IPS-NIHi11 (cell line): Measurements from ENCODE around the gene ESF1.
"Not testable (repeated sequence)": the region's sequence is repeated elsewhere in the genome, so short reads cannot be mapped to it uniquely, and the experiment has no call there.

Experiments
- DNase-seq: peaks from one replicate; pipeline ENCODE4 v3.0.0; 2012; ENCODE audit warnings: mixed read lengths, low spot score

The ESF1 gene

GRCh38 chr20:13739731-13740649 lies 44.7 kb downstream of the ESF1 start:
- DNase-seq: no peak

GRCh38 chr20:13738187-13738586 lies 46.5 kb downstream of the ESF1 start:
- DNase-seq: not testable (repeated sequence)

DNA sequence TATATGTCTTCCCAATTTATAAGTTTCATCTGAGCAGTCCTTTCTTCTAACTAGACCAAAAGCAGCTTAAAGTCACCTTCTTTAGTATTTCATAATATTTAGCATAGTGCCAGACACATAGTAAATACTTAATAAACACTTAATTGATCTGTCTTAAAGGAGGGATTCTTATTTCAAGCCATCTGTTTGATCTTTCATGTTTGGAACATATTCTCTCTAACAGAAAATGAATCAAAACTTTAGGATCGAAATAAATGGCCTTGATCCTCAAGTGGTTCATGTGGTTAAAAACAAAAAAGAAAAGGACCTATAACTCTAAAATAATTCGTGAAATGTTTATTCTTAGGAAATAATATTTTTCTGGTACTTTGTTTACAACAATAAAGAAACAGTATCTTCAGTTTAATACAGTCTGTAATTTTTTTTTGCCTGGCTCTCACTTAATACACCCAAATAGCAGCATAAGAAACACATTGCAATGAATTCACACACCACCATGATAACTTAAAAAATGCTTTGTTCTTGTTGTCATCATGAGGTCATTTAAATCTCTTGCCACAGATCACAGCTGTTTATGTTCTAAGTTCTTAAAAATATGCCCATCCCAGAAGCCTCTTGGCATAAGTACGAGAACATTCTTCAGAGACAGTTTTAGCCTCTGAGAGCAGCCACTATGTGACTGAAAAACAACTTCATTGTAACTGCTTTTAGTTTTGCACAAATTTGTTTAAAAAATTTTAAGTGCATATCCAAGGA lies 48.1 kb downstream of the ESF1 start:
- DNase-seq: no peak

GRCh38 chr20:13735826-13736225 lies 48.9 kb downstream of the ESF1 start:
- no peak for DNase-seq

GRCh38 chr20:13723011-13723410 lies 61.7 kb downstream of the ESF1 start:
- DNase-seq: no peak

GRCh38 chr20:13718171-13718570 lies 66.5 kb downstream of the ESF1 start:
- DNase-seq: no peak

GRCh38 chr20:13717631-13718044 lies 67.1 kb downstream of the ESF1 start:
- no peak for DNase-seq

GRCh38 chr20:13715171-13715570 lies 69.5 kb downstream of the ESF1 start:
- DNase-seq: no peak

DNA sequence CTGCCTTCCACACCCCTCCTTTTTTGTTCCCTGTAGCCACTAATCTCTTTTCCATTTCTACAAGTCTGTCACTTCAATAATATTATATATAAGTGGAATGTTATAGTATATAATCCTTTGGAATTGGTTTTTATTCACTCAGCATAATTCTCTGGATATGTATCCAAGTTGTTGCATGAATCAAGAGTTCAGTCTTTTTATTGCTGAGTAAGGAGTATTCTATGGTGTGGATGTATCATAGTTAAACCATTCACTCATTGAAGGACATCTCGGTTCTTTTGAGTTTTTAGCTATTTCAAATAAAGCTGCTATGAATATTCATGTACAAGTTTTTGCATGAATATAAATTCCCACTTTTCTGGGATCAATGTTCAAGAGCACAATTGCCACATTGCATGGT lies 76.5 kb downstream of the ESF1 start:
- DNase-seq: no peak

DNA sequence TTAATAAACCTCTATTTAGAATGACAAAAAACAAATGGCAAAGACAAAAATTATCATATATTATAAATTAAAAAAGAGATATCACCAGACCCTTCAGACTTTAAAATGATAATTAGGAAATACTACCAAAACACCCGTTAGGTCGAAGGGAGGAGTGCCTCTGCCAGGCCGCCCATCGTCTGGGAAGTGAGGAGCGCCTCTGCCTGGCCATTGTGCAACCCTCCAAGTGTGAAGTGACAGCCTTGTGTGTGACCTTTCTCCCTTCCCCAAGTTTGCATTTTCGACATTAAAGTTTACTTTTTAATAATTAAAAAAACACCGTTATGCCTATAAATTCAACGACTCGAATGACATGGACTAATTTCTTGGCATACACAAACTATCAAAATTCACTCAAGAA lies 81.5 kb downstream of the ESF1 start:
- no peak for DNase-seq

DNA sequence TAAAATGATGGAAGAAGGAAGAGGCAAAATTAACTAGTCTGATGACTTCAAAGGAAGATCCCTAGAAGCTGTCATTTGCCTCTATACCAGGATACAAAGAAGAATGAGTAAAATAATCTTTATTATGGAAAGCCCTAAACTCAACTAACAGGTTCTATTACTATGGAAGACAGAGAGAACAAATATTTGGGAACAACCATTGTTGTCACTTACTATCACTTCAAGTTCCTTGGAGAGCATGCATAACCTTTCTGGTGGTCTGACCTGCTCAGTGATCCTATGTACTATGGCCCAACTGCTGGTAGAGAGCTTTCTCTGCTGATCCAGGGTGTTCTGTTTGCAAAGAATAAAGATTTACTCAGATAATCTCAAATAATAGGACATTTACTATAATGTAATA lies 83.2 kb downstream of the ESF1 start:
- no peak for DNase-seq

GRCh38 chr20:13700761-13701160 lies 84.0 kb downstream of the ESF1 start:
- no peak for DNase-seq

- DNase-seq: no peak
These were observed 90.1 kb downstream of the ESF1 start for GRCh38 chr20:13694420-13695150.

- no peak for DNase-seq
These were observed 91.7 kb downstream of the ESF1 start for GRCh38 chr20:13692802-13693736.

DNA sequence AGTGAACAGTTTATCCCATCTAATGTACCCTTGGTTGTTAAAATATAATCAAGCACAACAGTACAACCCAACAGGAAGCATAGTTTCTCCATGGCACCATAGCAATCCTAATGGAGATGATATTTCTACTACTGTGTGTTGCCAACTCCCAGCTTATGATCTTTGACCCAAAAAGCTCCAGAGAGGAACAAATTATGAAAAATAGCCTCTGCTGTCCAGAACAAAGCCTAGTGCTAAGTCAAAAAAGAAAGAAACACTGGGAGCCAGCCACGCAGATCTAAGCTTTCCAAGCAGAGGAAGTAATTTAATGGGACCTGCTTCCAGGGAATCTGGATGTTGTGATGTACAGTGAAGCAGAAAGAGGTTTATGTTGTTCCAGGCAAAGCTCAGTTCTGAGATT lies 93.8 kb downstream of the ESF1 start:
- DNase-seq: no peak

- no peak for DNase-seq
These were observed 96.9 kb downstream of the ESF1 start for GRCh38 chr20:13687815-13688214.

GRCh38 chr20:13685623-13686022 lies 99.1 kb downstream of the ESF1 start:
- DNase-seq: no peak

- DNase-seq: no peak
These were observed 100.0 kb downstream of the ESF1 start for GRCh38 chr20:13684566-13685222.

DNA sequence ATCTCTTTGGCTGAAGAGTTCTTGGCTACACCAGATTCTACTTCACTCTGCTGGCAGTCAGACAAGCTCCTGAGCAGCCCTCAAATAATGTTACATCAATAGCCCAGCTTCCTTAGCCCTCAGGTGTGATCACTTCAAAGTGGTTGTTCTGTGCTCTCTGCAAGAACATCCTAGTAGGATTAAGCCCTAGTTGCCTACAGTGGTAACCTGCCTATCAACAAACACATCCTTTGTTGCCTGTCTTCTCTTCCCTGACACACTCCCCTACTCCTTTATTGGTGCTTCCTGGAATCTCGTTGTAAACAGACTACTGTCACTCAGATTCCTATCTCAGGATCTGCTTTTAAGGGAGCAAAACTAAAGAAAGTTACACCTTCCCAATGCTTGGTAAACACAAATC lies 100.9 kb downstream of the ESF1 start:
- no peak for DNase-seq

DNA sequence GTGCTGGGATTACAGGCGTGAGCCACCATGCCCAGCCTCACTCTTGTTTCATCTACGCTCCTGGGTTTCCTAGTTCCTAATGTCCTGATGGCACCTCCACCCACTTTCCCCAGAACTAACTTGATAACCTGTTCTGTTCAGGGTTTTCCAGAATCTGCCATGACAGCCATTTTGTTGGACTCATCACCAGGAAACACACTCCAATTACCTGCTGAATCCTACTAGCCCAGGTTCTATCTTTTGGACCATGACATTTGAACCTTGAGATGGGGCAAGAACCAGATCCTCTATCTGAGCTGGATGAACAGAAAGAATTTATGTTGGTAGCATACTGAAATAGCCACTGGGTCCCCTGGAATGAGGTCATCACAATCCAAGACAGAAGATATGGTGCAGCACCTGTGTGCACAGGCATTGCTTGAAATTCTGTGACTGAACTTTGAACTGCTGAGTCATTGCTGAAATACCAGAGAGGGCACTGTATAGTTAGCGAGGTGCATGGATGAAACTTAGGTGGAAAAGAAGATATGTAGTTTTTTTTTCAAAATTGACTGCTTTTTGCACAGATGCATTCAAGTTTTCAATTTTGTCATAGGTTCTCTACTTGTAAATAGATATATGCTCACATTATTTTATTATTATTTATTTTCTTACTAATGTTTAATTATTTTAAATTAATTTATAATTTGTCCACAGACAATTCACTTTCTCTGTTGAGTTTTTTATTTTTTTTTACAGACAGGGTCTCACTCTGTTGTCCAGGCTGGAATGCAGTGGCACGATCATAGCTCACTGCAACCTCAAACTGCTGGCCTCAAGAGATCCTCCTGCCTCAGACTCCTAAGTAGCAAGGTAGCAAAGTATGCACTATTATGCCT lies 103.2 kb downstream of the ESF1 start:
- no peak for DNase-seq
